Colonic mucosa (tissue), 4 donors: ENCODE data around the gene XXYLT1. TPM values are rescaled to one million over a fixed set of nuclear protein-coding genes. Genes with fewer than 3 reads are reported as not detected.

Experiments used
- DNase-seq: peaks from one replicate; pipeline ENCODE4 v3.0.0-alpha.2; 2020
- H3K27ac ChIP-seq: fragments of 200-600 bp; one replicate; pipeline ENCODE4 v1.8.0; 2021
- H3K27me3 ChIP-seq: fragments of 200-600 bp; one replicate; pipeline ENCODE4 v1.8.0; 2021
- H3K36me3 ChIP-seq: fragments of 200-600 bp; one replicate; pipeline ENCODE4 v1.8.0; 2021
- H3K4me1 ChIP-seq: fragments of 200-600 bp; one replicate; pipeline ENCODE4 v1.8.0; 2021; ENCODE audit warnings: mild to moderate bottlenecking
- H3K4me3 ChIP-seq: fragments of 200-600 bp; one replicate; pipeline ENCODE4 v1.8.0; 2021
- H3K9ac ChIP-seq, 2 donors: one replicate each; pipeline ENCODE4 v1.7.0; 2013; ENCODE audit warnings: control low read depth in 2 of 2, low read depth in 2 of 2, low read length in 2 of 2
- H3K9me3 ChIP-seq: fragments of 200-600 bp; one replicate; pipeline ENCODE4 v1.8.0; 2021
- intact Hi-C: fragments of 100-400 bp; cut with DNase I; formaldehyde crosslinking; loops from one replicate; pipeline ENCODE4 v1.14.1; 2022
- total RNA-seq, 2 donors: library from RNA; stranded (reverse); fragmentation: NEBNext Ultra II Directional in 1 of 2; extraction: Animal tissue kit (Norgen Biotek cat#: 25700) in 1 of 2; gene quantifications; one replicate each; pipeline ENCODE4 v1.2.1, GENCODE V29; 2021
- TF ChIP-seq, protein P1 (sequence below): fragments of 200-600 bp; IDR thresholded peaks from one replicate; pipeline ENCODE4 v1.8.0; 2022; ENCODE audit warnings: antibody characterized with exemption, mild to moderate bottlenecking
- donor health status: healthy.
- donor health status: DM: no; HTN: no; CAD: no.
- donor health status: DM: no; HTN: no; CAD: no.

The XXYLT1 gene
- total RNA-seq, 2 donors from 2014 or later = 8.3 to 10.9 TPM

DNA sequence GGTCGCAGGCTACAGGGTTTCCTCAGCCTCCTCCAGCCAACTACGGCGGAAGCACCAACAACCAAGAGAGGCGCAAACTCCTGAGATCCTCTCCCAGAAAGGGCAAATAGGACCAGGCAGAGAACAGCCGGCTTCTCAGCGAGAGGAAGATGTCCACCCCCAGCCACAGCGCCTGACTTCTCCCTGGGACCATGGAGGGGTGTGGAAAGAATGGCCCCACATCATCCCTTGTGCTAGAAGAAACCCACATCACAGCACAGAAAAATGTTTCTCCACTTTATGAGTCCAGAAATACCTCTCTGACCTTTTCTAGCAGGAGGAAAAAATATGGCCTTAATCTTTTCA, 105.7 kb downstream of the XXYLT1 start:
- Histone ChIP-seq H3K9ac (no peak overlapping the region), H3K9me3 (no peaks in the 10 kb centered on the region), H3K4me1 (no peaks in the 10 kb centered on the region), H3K36me3 (no peaks in the 10 kb centered on the region), H3K27me3 (no peaks in the 10 kb centered on the region), H3K27ac (no peak overlapping the region), H3K4me3 (no peak overlapping the region)
- DNase-seq = no peak
- TF ChIP-seq, protein P1, sequence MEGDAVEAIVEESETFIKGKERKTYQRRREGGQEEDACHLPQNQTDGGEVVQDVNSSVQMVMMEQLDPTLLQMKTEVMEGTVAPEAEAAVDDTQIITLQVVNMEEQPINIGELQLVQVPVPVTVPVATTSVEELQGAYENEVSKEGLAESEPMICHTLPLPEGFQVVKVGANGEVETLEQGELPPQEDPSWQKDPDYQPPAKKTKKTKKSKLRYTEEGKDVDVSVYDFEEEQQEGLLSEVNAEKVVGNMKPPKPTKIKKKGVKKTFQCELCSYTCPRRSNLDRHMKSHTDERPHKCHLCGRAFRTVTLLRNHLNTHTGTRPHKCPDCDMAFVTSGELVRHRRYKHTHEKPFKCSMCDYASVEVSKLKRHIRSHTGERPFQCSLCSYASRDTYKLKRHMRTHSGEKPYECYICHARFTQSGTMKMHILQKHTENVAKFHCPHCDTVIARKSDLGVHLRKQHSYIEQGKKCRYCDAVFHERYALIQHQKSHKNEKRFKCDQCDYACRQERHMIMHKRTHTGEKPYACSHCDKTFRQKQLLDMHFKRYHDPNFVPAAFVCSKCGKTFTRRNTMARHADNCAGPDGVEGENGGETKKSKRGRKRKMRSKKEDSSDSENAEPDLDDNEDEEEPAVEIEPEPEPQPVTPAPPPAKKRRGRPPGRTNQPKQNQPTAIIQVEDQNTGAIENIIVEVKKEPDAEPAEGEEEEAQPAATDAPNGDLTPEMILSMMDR = no peak
- intact Hi-C loops = no loop called here

DNA sequence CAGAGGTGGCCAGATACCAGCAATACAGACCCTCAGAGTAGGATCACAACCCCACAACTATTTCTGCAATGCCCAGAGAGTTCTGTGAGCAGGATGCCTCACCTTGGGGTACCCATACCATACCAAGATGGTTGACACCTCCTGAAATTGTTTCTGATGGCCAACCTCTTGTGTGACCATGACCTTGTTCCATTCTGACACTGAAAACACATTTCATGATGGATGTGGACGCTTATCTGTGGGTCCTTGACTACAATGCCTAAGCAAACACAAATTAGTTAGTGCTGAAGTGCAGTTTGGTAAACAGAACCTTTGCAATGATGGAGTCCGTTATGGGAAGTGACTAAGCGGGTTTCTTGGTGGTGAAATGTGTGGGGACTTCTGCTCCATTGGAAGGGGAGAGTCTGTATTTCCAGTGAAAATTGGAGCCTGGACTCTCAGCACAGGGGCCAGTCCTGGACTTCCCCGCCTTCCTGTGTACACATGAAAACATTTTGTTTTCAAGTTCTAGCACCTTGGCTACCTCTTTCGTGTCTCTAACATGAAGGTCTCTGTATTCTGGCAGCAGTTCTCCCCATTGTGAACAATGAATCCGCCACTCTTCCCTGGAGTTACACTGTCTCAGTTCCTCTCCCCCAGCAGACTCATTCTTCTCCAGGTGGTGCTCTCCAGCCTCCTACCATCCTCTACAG, 106.2 kb downstream of the XXYLT1 start:
- intact Hi-C loops = no loop called here
- Histone ChIP-seq H3K27ac (no peak overlapping the region), H3K36me3 (no peaks in the 10 kb centered on the region), H3K27me3 (no peaks in the 10 kb centered on the region), H3K4me3 (no peak overlapping the region), H3K9me3 (no peaks in the 10 kb centered on the region), H3K9ac (no peak overlapping the region), H3K4me1 (no peaks in the 10 kb centered on the region)
- TF ChIP-seq, protein P1 = no peak
- DNase-seq = no peak

DNA sequence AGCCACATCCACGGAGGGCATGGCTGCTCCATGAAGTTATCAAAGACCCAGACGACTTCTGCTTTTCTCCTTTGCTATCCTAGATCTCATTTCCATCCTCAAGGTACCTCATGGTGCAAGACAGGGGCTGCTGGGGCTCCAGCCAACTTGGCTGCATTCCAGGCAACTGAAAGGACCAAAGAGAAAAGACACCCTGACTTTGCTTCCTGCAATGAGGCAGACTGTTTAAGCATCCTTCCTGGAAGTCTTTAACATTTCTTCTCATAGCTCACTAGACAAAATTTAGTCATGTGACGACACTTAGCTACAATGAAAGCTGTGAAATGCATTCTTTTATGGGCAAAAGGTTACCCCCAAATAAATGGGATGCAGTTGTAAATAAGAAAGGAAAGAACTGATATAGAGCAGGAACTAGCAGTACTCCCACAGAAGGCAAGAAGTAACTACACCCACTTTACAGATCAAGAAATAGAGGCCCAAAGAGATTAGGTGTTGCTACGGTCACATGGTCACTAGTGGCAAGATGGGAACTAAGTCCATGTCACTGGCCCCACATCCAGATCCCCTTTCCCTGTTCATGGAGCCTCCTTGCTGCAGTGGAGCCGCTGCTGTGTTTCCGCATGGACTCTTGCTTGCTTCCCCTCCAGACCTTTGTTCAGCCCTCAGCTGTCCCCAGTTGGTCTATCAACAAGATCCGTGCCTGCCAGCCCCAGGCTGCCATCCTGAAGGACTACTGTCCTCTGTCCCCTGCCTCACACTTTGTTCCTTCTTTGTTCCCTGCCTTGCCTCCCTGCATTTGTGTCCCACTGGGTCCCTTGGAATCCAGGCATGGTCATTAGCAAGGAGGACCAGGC, 107.0 kb downstream of the XXYLT1 start:
- Histone ChIP-seq H3K27ac (no peak overlapping the region), H3K9me3 (no peaks in the 10 kb centered on the region), H3K4me1 (no peaks in the 10 kb centered on the region), H3K36me3 (no peaks in the 10 kb centered on the region), H3K4me3 (no peak overlapping the region), H3K9ac (no peak overlapping the region), H3K27me3 (no peaks in the 10 kb centered on the region)
- DNase-seq = no peak
- TF ChIP-seq, protein P1 = no peak
- intact Hi-C loops = no loop called here

DNA sequence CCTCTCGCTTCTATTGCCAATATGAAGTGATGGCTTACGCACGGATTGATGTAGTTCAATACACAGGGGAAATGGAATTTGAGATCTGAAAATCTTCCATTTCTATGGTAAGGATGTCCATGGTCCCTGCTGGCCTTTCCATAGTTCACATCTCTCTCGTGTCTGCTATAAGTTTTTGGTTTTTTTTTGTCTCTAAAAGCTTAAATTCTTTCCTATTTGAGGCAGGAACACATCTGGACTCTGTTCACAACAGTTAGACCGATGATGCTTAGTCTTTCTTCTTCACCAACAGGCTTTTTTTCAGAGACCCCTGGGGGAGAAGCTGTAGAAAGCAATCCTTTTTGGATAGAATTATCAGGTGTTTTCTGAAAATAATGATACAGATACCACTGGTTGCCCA, 108.1 kb downstream of the XXYLT1 start:
- no peak for DNase-seq
- TF ChIP-seq, protein P1 = no peak
- Histone ChIP-seq H3K27me3 (no peaks in the 10 kb centered on the region), H3K9me3 (no peaks in the 10 kb centered on the region), H3K4me3 (no peak overlapping the region), H3K27ac (no peak overlapping the region), H3K36me3 (no peaks in the 10 kb centered on the region), H3K4me1 (no peaks in the 10 kb centered on the region), H3K9ac (no peak overlapping the region)
- intact Hi-C loops = no loop called here

DNA sequence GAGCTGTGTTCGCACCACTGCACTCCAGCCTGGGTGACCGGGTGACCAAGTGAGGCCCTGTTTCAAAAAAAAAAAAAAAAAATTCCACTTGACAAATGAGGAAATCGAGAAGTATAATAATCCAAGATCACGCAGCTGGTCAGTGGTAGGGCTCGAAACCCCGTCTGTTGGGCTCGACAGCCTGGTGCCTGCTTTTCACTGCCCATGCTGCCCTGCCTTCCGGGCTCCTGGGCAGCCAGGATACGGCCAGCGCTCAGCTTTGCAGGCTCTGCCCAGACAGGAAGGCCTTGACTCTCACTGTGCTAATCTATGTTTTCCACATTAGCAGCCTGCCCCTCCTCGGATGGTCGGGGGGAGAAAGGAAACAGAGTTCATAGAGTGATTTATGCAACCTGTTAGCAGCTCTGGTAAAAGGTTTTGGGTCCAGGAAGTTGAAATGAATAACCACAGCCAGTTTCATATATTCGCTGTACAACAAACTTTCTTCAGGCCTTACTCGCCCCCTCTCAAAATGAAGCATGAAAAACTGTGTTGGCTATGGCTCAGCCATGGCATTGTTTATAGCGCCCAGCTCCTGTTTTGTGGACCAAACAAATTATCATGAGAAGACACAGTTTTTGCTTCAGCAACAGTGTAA, 108.8 kb downstream of the XXYLT1 start:
- H3K27ac ChIP-seq = no peak overlapping the region
- no peak for DNase-seq
- H3K36me3 ChIP-seq = no peaks in the 10 kb centered on the region
- no peaks in the 10 kb centered on the region for H3K9me3 ChIP-seq
- intact Hi-C loops = no loop called here
- TF ChIP-seq, protein P1 = no peak
- no peak overlapping the region for H3K9ac ChIP-seq
- no peak overlapping the region for H3K4me3 ChIP-seq
- H3K4me1 ChIP-seq = no peaks in the 10 kb centered on the region
- no peaks in the 10 kb centered on the region for H3K27me3 ChIP-seq
